MG63 (cell line): ENCODE measurements around the gene PPP6R3. TPM values are rescaled to one million over a fixed set of nuclear protein-coding genes. Genes with fewer than 3 reads are reported as not detected.
"Not testable (repeated sequence)": the region's sequence is repeated elsewhere in the genome, so short reads cannot be mapped to it uniquely, and the experiment has no call there.

Experiments
- DNase-seq: peaks from one replicate; pipeline ENCODE4 v3.0.0-alpha.2; 2020
- H3K27me3 ChIP-seq: fragments of 250-450 bp; sonication (Bioruptor Pico); 2 replicates; pipeline ENCODE4 v1.5.1; 2020; ENCODE audit warnings: mild to moderate bottlenecking, moderate library complexity
- H3K36me3 ChIP-seq: fragments of 250-450 bp; sonication (Bioruptor Pico); 2 replicates; pipeline ENCODE4 v1.5.1; 2020; ENCODE audit warnings: mild to moderate bottlenecking, moderate library complexity
- H3K4me3 ChIP-seq: fragments of 250-450 bp; sonication (Bioruptor Pico); 2 replicates; pipeline ENCODE4 v1.5.1; 2020; ENCODE audit warnings: mild to moderate bottlenecking, moderate library complexity
- H3K9me3 ChIP-seq: fragments of 250-450 bp; sonication (Bioruptor Pico); 2 replicates; pipeline ENCODE4 v1.5.1; 2020; ENCODE audit warnings: mild to moderate bottlenecking, moderate library complexity
- total RNA-seq: library from RNA; depleted of rRNA; stranded (reverse); fragments of >200 nt; shearing (Covaris generic); gene quantifications from 2 replicates; pipeline ENCODE4 v1.2.3, GENCODE V29; 2014; ENCODE audit warnings: low replicate concordance

Gene PPP6R3
- total RNA-seq, 1 experiment from 2014 or later: 68.5 TPM

- DNase-seq: no peak
- no peaks in the 10 kb centered on the region for H3K27me3 ChIP-seq
- peaks cover 56% of the 10 kb centered on the region for H3K36me3 ChIP-seq
- H3K9me3 ChIP-seq: no peaks in the 10 kb centered on the region
- no peak overlapping the region for H3K4me3 ChIP-seq
Observed at GRCh38 chr11:68524213-68524612, 63.7 kb downstream of the PPP6R3 start.

GRCh38 chr11:68524681-68525080, 64.1 kb downstream of the PPP6R3 start:
- H3K36me3 ChIP-seq: peaks cover 53% of the 10 kb centered on the region
- no peak overlapping the region for H3K4me3 ChIP-seq
- H3K27me3 ChIP-seq: no peaks in the 10 kb centered on the region
- DNase-seq: no peak
- no peaks in the 10 kb centered on the region for H3K9me3 ChIP-seq

DNA sequence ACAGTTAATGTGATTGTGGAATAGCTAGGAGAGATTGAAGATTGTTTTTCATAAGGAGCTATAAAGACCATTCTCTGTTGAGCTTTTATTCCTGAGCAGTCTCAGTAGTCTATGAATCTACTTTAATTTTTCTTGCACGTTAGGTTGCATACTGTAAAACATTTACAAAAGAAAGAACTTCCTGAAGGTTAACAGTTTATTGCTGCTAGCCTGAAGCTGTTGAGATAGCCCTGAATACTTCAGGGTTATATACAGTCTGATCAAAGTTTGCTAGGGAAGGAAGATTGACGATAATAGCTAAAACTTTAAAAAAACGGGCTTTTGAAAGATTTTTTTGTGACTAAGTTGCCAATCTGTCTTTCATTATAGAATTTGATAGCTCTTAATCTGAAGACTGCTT, 64.8 kb downstream of the PPP6R3 start:
- DNase-seq: no peak
- Histone ChIP-seq H3K9me3 (no peaks in the 10 kb centered on the region), H3K36me3 (peaks cover 48% of the 10 kb centered on the region), H3K4me3 (no peak overlapping the region), H3K27me3 (no peaks in the 10 kb centered on the region)

DNA sequence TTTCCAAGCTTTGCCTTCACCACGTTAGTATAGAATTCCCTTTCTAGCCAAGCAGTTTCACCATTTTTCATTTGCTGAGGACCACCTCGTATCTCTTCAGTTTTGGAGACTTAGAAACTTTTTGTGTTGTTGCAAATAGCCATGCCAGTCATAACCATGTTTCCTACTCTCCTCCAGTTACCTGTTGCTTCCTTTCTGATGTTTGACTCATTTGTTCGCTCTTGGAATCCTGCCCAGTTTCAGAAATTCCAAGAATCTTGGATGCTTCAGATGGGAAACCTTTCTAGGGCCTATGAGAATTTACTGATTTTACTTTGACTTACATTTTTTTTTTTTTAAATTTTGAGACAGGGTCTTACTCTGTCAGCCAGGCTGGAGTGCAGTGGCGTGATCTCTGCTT, 65.4 kb downstream of the PPP6R3 start:
- Histone ChIP-seq H3K9me3 (no peaks in the 10 kb centered on the region), H3K4me3 (no peak overlapping the region), H3K36me3 (peaks cover 44% of the 10 kb centered on the region), H3K27me3 (no peaks in the 10 kb centered on the region)
- no peak for DNase-seq

DNA sequence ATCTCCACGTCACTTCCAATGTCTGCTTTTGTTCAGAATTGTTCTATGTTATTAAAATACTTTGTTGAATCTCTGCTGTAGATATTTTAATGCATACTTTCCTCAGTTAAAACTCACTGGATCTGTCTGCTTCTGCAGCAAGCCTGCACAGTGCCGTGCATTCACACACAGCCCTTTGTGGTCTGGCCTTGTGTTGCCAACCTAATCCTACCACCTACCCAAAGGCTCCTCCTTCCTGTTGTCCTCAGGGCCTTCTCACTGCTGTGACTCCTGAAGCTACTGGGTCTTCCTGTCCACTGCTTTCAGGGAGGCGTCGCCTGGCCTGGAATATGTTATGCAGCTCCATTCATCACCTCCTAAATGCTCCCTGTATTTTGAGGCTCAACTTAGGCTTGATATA, 67.0 kb downstream of the PPP6R3 start:
- Histone ChIP-seq H3K36me3 (peaks cover 33% of the 10 kb centered on the region), H3K4me3 (no peak overlapping the region), H3K9me3 (no peaks in the 10 kb centered on the region), H3K27me3 (no peaks in the 10 kb centered on the region)
- DNase-seq: no peak

DNA sequence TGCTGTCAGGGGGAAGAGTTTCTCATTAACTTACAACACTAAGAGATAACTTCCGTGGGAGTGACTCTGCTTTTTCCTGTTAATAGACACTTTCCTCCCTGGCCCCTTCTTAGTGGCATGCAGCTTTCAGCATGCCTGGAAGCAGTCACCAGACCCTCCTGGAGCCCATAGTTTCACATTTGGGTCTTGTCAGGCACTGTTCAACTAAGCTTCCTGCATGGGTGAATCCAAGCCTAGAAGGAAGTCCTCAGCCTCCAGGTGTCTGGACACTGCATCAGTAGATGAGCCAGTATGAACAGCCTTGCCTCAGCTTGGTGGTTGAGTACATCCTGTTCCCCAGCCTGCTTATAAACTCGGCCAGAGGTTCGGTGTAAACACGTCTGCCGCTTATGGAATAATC, 68.1 kb downstream of the PPP6R3 start:
- no peak for DNase-seq
- H3K27me3 ChIP-seq: no peaks in the 10 kb centered on the region
- peaks cover 35% of the 10 kb centered on the region for H3K36me3 ChIP-seq

DNA sequence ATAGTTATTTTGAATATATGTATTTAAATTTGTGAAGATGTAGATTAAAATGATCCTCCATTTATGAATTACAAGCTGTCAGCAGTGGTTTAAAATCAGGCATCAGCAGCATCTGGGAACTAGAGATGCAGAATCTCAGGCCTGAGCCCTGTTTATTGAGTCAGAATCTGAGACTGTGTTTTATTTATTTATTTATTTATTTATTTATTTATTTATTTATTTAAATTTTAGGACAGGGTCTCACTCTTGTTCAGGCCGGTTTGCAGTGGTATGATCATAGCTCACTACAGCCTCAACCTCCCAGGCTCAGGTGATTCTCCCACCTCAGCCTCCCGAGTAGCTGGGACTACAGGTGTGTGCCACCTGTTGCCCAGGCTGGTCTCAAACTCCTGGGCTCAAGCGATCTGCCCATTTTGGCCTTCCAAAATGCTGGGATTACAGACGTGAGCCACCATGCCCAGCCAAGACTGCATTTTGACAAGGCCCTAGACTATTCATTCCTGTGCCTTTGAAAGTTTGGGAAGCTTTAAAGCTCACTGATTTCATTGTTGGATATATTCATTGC, 70.7 kb downstream of the PPP6R3 start:
- Histone ChIP-seq H3K4me3 (no peak overlapping the region), H3K27me3 (no peaks in the 10 kb centered on the region), H3K36me3 (peaks cover 20% of the 10 kb centered on the region), H3K9me3 (no peaks in the 10 kb centered on the region)
- no peak for DNase-seq

More for the DNA sequence above, 68.1 kb downstream of the PPP6R3 start:
- Histone ChIP-seq H3K4me3 (no peak overlapping the region), H3K9me3 (no peaks in the 10 kb centered on the region)

GRCh38 chr11:68532727-68533369, 72.3 kb downstream of the PPP6R3 start:
- Histone ChIP-seq H3K36me3 (peaks cover 17% of the 10 kb centered on the region), H3K27me3 (no peaks in the 10 kb centered on the region), H3K4me3 (no peak overlapping the region), H3K9me3 (no peaks in the 10 kb centered on the region)
- DNase-seq: no peak

- H3K36me3 ChIP-seq: peaks cover 25% of the 10 kb centered on the region
- H3K9me3 ChIP-seq: no peaks in the 10 kb centered on the region
- H3K27me3 ChIP-seq: no peaks in the 10 kb centered on the region
- no peak for DNase-seq
- no peak overlapping the region for H3K4me3 ChIP-seq
Observed at GRCh38 chr11:68533945-68534344, 73.4 kb downstream of the PPP6R3 start.

- DNase-seq: no peak
- Histone ChIP-seq H3K36me3 (peaks cover 32% of the 10 kb centered on the region), H3K4me3 (no peak overlapping the region), H3K27me3 (no peaks in the 10 kb centered on the region), H3K9me3 (no peaks in the 10 kb centered on the region)
Observed at GRCh38 chr11:68535098-68535497, 74.5 kb downstream of the PPP6R3 start.

DNA sequence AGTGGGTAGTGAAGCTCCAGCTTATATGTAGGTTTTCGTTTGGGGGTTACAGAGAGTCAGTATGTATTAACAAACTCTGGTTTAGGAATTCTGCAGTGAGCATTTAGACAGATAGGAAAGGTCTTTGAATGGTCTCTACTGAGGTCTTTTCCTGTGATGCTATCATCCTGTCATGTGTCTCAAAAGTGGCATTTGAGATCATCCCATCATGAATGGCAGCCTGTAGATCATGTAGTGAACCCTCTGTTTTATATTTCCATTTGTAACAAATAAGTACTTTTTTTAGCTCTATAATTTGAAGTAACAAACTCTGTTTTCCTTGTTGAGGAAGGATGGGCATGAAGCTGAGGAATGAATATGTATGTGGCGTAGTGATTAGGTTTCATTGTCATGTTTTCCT, 76.2 kb downstream of the PPP6R3 start:
- H3K4me3 ChIP-seq: no peak overlapping the region
- peaks cover 34% of the 10 kb centered on the region for H3K36me3 ChIP-seq
- H3K9me3 ChIP-seq: no peaks in the 10 kb centered on the region
- H3K27me3 ChIP-seq: no peaks in the 10 kb centered on the region
- DNase-seq: no peak

DNA sequence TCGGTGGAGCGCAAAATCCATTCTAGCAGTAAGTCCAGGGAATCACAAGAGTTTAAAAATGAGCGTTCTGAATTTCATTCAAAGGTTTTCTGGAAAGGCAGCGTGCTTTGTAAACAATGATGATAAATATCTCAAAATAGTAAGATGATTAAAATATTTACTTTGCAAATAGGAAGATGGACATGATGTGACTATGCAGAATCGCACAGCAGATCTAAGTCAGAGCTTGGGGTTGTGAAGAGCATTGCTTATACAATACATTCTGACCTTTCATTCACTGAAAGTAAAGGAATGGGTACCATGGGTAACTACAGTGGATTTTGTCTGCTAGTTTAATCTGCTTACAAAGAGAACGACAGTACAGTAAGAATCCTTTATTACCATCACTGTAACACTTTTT, 77.5 kb downstream of the PPP6R3 start:
- H3K4me3 ChIP-seq: no peak overlapping the region
- no peaks in the 10 kb centered on the region for H3K9me3 ChIP-seq
- peaks cover 29% of the 10 kb centered on the region for H3K36me3 ChIP-seq
- DNase-seq: no peak
- H3K27me3 ChIP-seq: no peaks in the 10 kb centered on the region

DNA sequence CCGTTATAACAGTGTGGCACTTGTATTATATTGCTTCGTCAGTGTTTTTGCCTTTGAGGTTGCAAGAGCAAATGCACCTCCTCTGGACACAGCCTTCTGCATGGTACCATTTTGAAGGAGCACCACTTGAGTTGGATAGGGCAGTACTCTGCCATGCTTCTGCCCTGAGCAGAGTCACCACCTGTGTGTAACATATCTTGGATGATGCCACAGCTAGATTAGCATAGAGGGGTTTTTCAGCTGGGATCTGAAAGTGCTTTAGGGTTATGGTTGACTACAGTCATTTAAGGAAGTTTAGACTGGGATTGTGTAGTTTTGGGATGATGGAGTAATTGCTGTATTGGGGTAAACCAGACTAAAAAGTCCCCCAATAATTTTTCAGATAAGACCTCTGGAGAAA, 78.8 kb downstream of the PPP6R3 start:
- Histone ChIP-seq H3K9me3 (no peaks in the 10 kb centered on the region), H3K4me3 (no peak overlapping the region), H3K36me3 (peaks cover 33% of the 10 kb centered on the region), H3K27me3 (no peaks in the 10 kb centered on the region)
- no peak for DNase-seq

GRCh38 chr11:68540504-68540903, 80.0 kb downstream of the PPP6R3 start:
- DNase-seq, H3K4me3 ChIP-seq, H3K27me3 ChIP-seq, H3K9me3 ChIP-seq: not testable (repeated sequence)
- H3K36me3 ChIP-seq: peaks cover 44% of the 10 kb centered on the region

GRCh38 chr11:68541116-68541515, 80.6 kb downstream of the PPP6R3 start:
- no peak overlapping the region for H3K4me3 ChIP-seq
- H3K27me3 ChIP-seq: no peaks in the 10 kb centered on the region
- no peaks in the 10 kb centered on the region for H3K9me3 ChIP-seq
- DNase-seq: no peak
- peaks cover 50% of the 10 kb centered on the region for H3K36me3 ChIP-seq

DNA sequence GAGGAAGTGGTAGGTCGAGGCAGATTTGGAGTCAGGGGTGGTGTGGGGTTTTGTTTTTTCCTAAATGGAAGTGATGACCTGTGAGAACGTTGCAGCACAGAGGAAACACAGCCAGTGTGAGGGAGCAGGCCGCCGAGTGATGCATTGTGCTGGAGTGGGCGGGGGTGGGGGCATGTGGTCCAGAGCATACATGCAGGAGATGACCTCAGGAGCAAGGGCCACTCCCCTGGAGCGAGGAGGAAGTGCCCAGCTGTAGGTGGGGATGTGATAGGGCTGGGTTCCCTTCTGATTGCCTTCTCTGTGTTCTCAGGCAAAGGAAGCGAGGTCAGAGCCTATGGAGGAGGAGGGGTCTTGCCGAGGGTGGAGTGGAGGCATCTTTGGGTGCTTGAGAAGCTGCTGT, 81.4 kb downstream of the PPP6R3 start:
- no peaks in the 10 kb centered on the region for H3K9me3 ChIP-seq
- peaks cover 55% of the 10 kb centered on the region for H3K36me3 ChIP-seq
- no peak overlapping the region for H3K4me3 ChIP-seq
- H3K27me3 ChIP-seq: no peaks in the 10 kb centered on the region
- peak; percentile 20 for DNase-seq

GRCh38 chr11:68542617-68543016, 82.1 kb downstream of the PPP6R3 start:
- H3K4me3 ChIP-seq: no peak overlapping the region
- peak; percentile 58 for DNase-seq
- no peaks in the 10 kb centered on the region for H3K9me3 ChIP-seq
- H3K27me3 ChIP-seq: no peaks in the 10 kb centered on the region
- H3K36me3 ChIP-seq: peaks cover 57% of the 10 kb centered on the region

DNA sequence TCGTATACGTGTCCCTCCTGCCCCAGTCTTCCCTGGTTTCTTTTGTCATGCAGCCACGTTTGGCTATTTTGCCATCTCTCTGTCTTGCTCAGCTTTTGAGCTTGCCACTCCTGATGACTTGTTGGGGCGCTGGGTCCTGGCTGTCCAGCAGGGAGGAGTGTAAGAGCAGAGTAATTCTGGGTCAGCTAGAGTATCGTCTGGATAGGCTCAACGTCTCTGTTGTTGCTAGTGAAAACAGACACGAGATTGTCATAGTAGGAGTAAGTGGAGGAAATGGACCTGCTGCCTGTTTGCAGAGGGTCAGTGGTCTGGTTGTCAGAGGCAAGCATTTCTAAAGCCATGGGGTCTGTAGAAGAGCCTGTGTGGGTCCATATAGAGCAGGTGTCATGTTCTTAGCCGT, 83.0 kb downstream of the PPP6R3 start:
- DNase-seq: no peak
- Histone ChIP-seq H3K4me3 (no peak overlapping the region), H3K9me3 (no peaks in the 10 kb centered on the region), H3K36me3 (peaks cover 57% of the 10 kb centered on the region), H3K27me3 (no peaks in the 10 kb centered on the region)
